ENCODE results near the gene SMIM24. TPM values are rescaled to one million over a fixed set of nuclear protein-coding genes. Genes with fewer than 3 reads are reported as not detected.

Gene SMIM24
- polyA plus RNA-seq, 2 of the 4 experiments (the other 2 are of a cell fraction): 1.0 to 1.2 TPM

GRCh38 chr19:3466635-3467034, 13.7 kb downstream of the SMIM24 start:
- DNase-seq (ENCODE audit: low read depth in 1 of 2, low spot score in 1 of 2): no peak
- H3K4me3 ChIP-seq: no peak overlapping the region
- H3K27ac ChIP-seq: peak overlapping the region in 1 of 2 experiments; percentile 65; a peak in 1 of 6 replicates
- CTCF ChIA-PET: interaction anchor here (0.6 to 0.9 kb wide), 2 partner anchors 46 to 504 kb away, joined by 3 read pairs; no protein-coding TSS in a partner anchor
- TF ChIP-seq PBX3 (IDR thresholded peaks at IDR 0.05): no peak
- TF ChIP-seq POLR2A (IDR thresholded peaks at IDR 0.05; ENCODE audit: low read length): no peak
- no peak for TF ChIP-seq HEYL (CRISPR knock-in tag; IDR thresholded peaks at IDR 0.05)
- no peak for TF ChIP-seq HOXB13 (CRISPR knock-in tag; IDR thresholded peaks at IDR 0.05; ENCODE audit: low read depth)
- TF ChIP-seq ESRRA (IDR thresholded peaks at IDR 0.05; ENCODE audit: borderline replicate concordance, low read length): no peak
- POLR2A ChIA-PET: interaction anchor here (0.6 kb wide), 2 partner anchors 130 to 145 kb away, joined by 3 to 4 read pairs; no protein-coding TSS in a partner anchor
- peaks cover 17% of the 10 kb centered on the region for H3K4me1 ChIP-seq
- WGBS (ENCODE audit: missing lambda C conversion rate): 92% methylated on average over 6 of the region's 9 CpGs
- ATAC-seq: no peak
- FAIRE-seq: no peak
- H3K4me2 ChIP-seq: no peak overlapping the region
- H3K9me3 ChIP-seq: peaks cover 10% of the 10 kb centered on the region; the same call in 1 of the 3 replicates

- ChIA-PET POLR2A (interaction anchor here (1.2 kb wide), 1 partner anchor 24 kb away, joined by 4 read pairs; no protein-coding TSS in a partner anchor), CTCF (interaction anchor here (2.1 kb wide), 1 partner anchor 7 kb away, joined by 12 read pairs; no protein-coding TSS in a partner anchor)
- peak in 1 of 2 experiments; percentile 14; a peak in 1 of 6 replicates for ATAC-seq
- no peak for FAIRE-seq
- Histone ChIP-seq H3K4me3 (no peak overlapping the region), H3K4me1 (peaks cover 15% of the 10 kb centered on the region), H3K4me2 (no peak overlapping the region), H3K9me3 (peaks cover 10% of the 10 kb centered on the region; the same call in 1 of the 3 replicates), H3K27ac (peak overlapping the region in 1 of 2 experiments; percentile 65; a peak in 2 of 6 replicates)
- no peak for TF ChIP-seq HES2 (IDR thresholded peaks at IDR 0.05)
- no peak for DNase-seq (ENCODE audit: low read depth in 1 of 2, low spot score in 1 of 2)
- WGBS (ENCODE audit: missing lambda C conversion rate): 90% methylated on average over 7 of the region's 7 CpGs
Observed at GRCh38 chr19:3465552-3465951, 14.8 kb downstream of the SMIM24 start.

GRCh38 chr19:3464587-3465235, 15.6 kb downstream of the SMIM24 start:
- peak overlapping the region in 1 of 2 experiments; percentile 73; a peak in 4 of 6 replicates for H3K27ac ChIP-seq
- ATAC-seq (no peak), FAIRE-seq (no peak), DNase-seq (ENCODE audit: low read depth in 1 of 2, low spot score in 1 of 2) (peak in 1 of 2 experiments; percentile 42)
- no peak overlapping the region for H3K4me2 ChIP-seq
- TF ChIP-seq CBX2 (IDR thresholded peaks at IDR 0.05; ENCODE audit: borderline replicate concordance, low read depth): no peak
- TF ChIP-seq RFX5 (IDR thresholded peaks at IDR 0.05): no peak
- no peak for TF ChIP-seq TFCP2L1 (CRISPR knock-in tag; IDR thresholded peaks at IDR 0.05)
- no peak for TF ChIP-seq REST (IDR thresholded peaks at IDR 0.05)
- no peak for TF ChIP-seq CEBPB (IDR thresholded peaks at IDR 0.05)
- no peak for TF ChIP-seq EHMT2 (IDR thresholded peaks at IDR 0.05; ENCODE audit: low read depth)
- no peak for TF ChIP-seq FOSB (CRISPR knock-in tag; IDR thresholded peaks at IDR 0.05)
- TF ChIP-seq MAFK (IDR thresholded peaks at IDR 0.05; ENCODE audit: partially characterized antibody): no peak
- no peak for TF ChIP-seq KDM1A (IDR thresholded peaks at IDR 0.05; ENCODE audit: low read depth)
- TF ChIP-seq PBX3 (IDR thresholded peaks at IDR 0.05): no peak
- TF ChIP-seq FOXS1 (CRISPR knock-in tag; IDR thresholded peaks at IDR 0.05): no peak
- TF ChIP-seq CHD2 (IDR thresholded peaks at IDR 0.05; ENCODE audit: low read length, partially characterized antibody): no peak
- no peak for TF ChIP-seq NR3C1 (IDR thresholded peaks at IDR 0.05)
- no peak overlapping the region for H3K4me3 ChIP-seq
- peaks cover 24% of the 10 kb centered on the region for H3K4me1 ChIP-seq
- CTCF ChIA-PET: interaction anchor here (1.4 to 2.1 kb wide), 2 partner anchors 8 to 160 kb away, joined by 4 to 12 read pairs; no protein-coding TSS in a partner anchor
- POLR2A ChIA-PET: interaction anchor here (1.2 kb wide), 1 partner anchor 25 kb away, joined by 4 read pairs; no protein-coding TSS in a partner anchor
- H3K9me3 ChIP-seq: peaks cover 10% of the 10 kb centered on the region; the same call in 1 of the 3 replicates
- WGBS (ENCODE audit: missing lambda C conversion rate): 89% methylated on average over 11 of the region's 31 CpGs

Measured in A549 (cell line).